ENCODE results near the gene C1QTNF1.

The C1QTNF1 gene

GRCh38 chr17:79050551-79050950 is 26.6 kb downstream of the C1QTNF1 start:
- in situ Hi-C loops (cut with MboI; ENCODE audit: low sequenced_read_pairs): loop anchor here (25.0 kb wide), 1 partner anchor 337 kb away; no protein-coding TSS in a partner anchor

- in situ Hi-C loops (cut with MboI; ENCODE audit: low sequenced_read_pairs): loop anchor here (25.0 kb wide), 1 partner anchor 336 kb away; no protein-coding TSS in a partner anchor
Observed at GRCh38 chr17:79051306-79051705, 27.3 kb downstream of the C1QTNF1 start.

GRCh38 chr17:79052131-79052530 is 28.2 kb downstream of the C1QTNF1 start:
- in situ Hi-C loops (cut with MboI; ENCODE audit: low sequenced_read_pairs): loop anchor here (25.0 kb wide), 1 partner anchor 335 kb away; no protein-coding TSS in a partner anchor

- in situ Hi-C loops (cut with MboI; ENCODE audit: low sequenced_read_pairs): loop anchor here (25.0 kb wide), 1 partner anchor 334 kb away; no protein-coding TSS in a partner anchor
Observed at GRCh38 chr17:79053251-79053925, 29.4 kb downstream of the C1QTNF1 start.

- in situ Hi-C loops (cut with MboI; ENCODE audit: low sequenced_read_pairs): loop anchor here (25.0 kb wide), 1 partner anchor 333 kb away; no protein-coding TSS in a partner anchor
Observed at GRCh38 chr17:79054200-79054960, 30.4 kb downstream of the C1QTNF1 start.

GRCh38 chr17:79055197-79055596 is 31.2 kb downstream of the C1QTNF1 start:
- in situ Hi-C loops (cut with MboI; ENCODE audit: low sequenced_read_pairs): loop anchor here (25.0 kb wide), 1 partner anchor 332 kb away; no protein-coding TSS in a partner anchor

GRCh38 chr17:79057737-79058385 is 33.9 kb downstream of the C1QTNF1 start:
- in situ Hi-C loops (cut with MboI; ENCODE audit: low sequenced_read_pairs): loop anchor here (25.0 kb wide), 1 partner anchor 329 kb away; no protein-coding TSS in a partner anchor

GRCh38 chr17:79062691-79063090 is 38.7 kb downstream of the C1QTNF1 start:
- in situ Hi-C loops (cut with MboI; ENCODE audit: low sequenced_read_pairs): loop anchor here (25.0 kb wide), 1 partner anchor 325 kb away; no protein-coding TSS in a partner anchor

- in situ Hi-C loops (cut with MboI; ENCODE audit: low sequenced_read_pairs): loop anchor here (25.0 kb wide), 1 partner anchor 323 kb away; no protein-coding TSS in a partner anchor
Observed at GRCh38 chr17:79064026-79064425, 40.1 kb downstream of the C1QTNF1 start.

- in situ Hi-C loops (cut with MboI; ENCODE audit: low sequenced_read_pairs): loop anchor here (25.0 kb wide), 1 partner anchor 322 kb away; no protein-coding TSS in a partner anchor
Observed at GRCh38 chr17:79065105-79065670, 41.2 kb downstream of the C1QTNF1 start.

GRCh38 chr17:79066963-79067362 is 43.0 kb downstream of the C1QTNF1 start:
- in situ Hi-C loops (cut with MboI; ENCODE audit: low sequenced_read_pairs): loop anchor here (25.0 kb wide), 1 partner anchor 320 kb away; no protein-coding TSS in a partner anchor

GRCh38 chr17:79070266-79070880 is 46.4 kb downstream of the C1QTNF1 start:
- in situ Hi-C loops (cut with MboI; ENCODE audit: low sequenced_read_pairs): loop anchor here (25.0 kb wide), 1 partner anchor 317 kb away; no protein-coding TSS in a partner anchor

GRCh38 chr17:79071161-79071740 is 47.3 kb downstream of the C1QTNF1 start:
- in situ Hi-C loops (cut with MboI; ENCODE audit: low sequenced_read_pairs): loop anchor here (25.0 kb wide), 1 partner anchor 316 kb away; no protein-coding TSS in a partner anchor

- in situ Hi-C loops (cut with MboI; ENCODE audit: low sequenced_read_pairs): loop anchor here (25.0 kb wide), 1 partner anchor 315 kb away; no protein-coding TSS in a partner anchor
Observed at GRCh38 chr17:79072544-79072943, 48.6 kb downstream of the C1QTNF1 start.

GRCh38 chr17:79073016-79073705 is 49.2 kb downstream of the C1QTNF1 start:
- in situ Hi-C loops (cut with MboI; ENCODE audit: low sequenced_read_pairs): loop anchor here (25.0 kb wide), 1 partner anchor 314 kb away; no protein-coding TSS in a partner anchor

- in situ Hi-C loops (cut with MboI; ENCODE audit: low sequenced_read_pairs): loop anchor here (25.0 kb wide), 1 partner anchor 314 kb away; no protein-coding TSS in a partner anchor
Observed at GRCh38 chr17:79073706-79074088, 49.7 kb downstream of the C1QTNF1 start.

GRCh38 chr17:79074121-79074648 is 50.2 kb downstream of the C1QTNF1 start:
- in situ Hi-C loops (cut with MboI; ENCODE audit: low sequenced_read_pairs): loop anchor here (25.0 kb wide), 1 partner anchor 313 kb away; no protein-coding TSS in a partner anchor
